ENCODE data around the gene HLA-DRB1.

HLA-DRB1 gene

GRCh38 chr6:32554116-32554965, 35.3 kb downstream of the HLA-DRB1 start:
- TF ChIP-seq REST (IDR thresholded peaks at IDR 0.05; ENCODE audit: low read depth) (no peak), MAX (IDR thresholded peaks at IDR 0.05) (no peak), EGR1 (IDR thresholded peaks at IDR 0.05) (no peak), USF1 (IDR thresholded peaks at IDR 0.05) (no peak), YY1 (IDR thresholded peaks at IDR 0.05; ENCODE audit: low read depth) (no peak), TEAD4 (IDR thresholded peaks at IDR 0.05) (no peak), ZBTB7A (IDR thresholded peaks at IDR 0.05; ENCODE audit: low read depth) (no peak), TCF12 (IDR thresholded peaks at IDR 0.05; ENCODE audit: low read depth) (no peak), EP300 (IDR thresholded peaks at IDR 0.05; ENCODE audit: borderline replicate concordance) (no peak), FOXM1 (IDR thresholded peaks at IDR 0.05; ENCODE audit: borderline replicate concordance, low read depth) (no peak), TAF1 (IDR thresholded peaks at IDR 0.05; ENCODE audit: low read depth) (no peak)

- TF ChIP-seq TEAD4 (IDR thresholded peaks at IDR 0.05) = no peak
- TF ChIP-seq EGR1 (IDR thresholded peaks at IDR 0.05) = no peak
- TF ChIP-seq EP300 (IDR thresholded peaks at IDR 0.05; ENCODE audit: borderline replicate concordance) = no peak
- no peak for TF ChIP-seq USF1 (IDR thresholded peaks at IDR 0.05)
- no peak for TF ChIP-seq YY1 (IDR thresholded peaks at IDR 0.05; ENCODE audit: low read depth)
- TF ChIP-seq RAD21 (IDR thresholded peaks at IDR 0.05; ENCODE audit: low read depth) = no peak
- no peak for TF ChIP-seq CREB1 (IDR thresholded peaks at IDR 0.05; ENCODE audit: low read depth)
- no peak for TF ChIP-seq TCF12 (IDR thresholded peaks at IDR 0.05; ENCODE audit: low read depth)
- no peak for TF ChIP-seq ZBTB7A (IDR thresholded peaks at IDR 0.05; ENCODE audit: low read depth)
- no peak for TF ChIP-seq REST (IDR thresholded peaks at IDR 0.05; ENCODE audit: low read depth)
- no peak for TF ChIP-seq TAF1 (IDR thresholded peaks at IDR 0.05; ENCODE audit: low read depth)
- TF ChIP-seq CEBPB (IDR thresholded peaks at IDR 0.05) = no peak
- no peak for TF ChIP-seq FOXM1 (IDR thresholded peaks at IDR 0.05; ENCODE audit: borderline replicate concordance, low read depth)
- TF ChIP-seq NFIC (IDR thresholded peaks at IDR 0.05) = no peak
- no peak for TF ChIP-seq MAX (IDR thresholded peaks at IDR 0.05)
These were observed 36.5 kb downstream of the HLA-DRB1 start for GRCh38 chr6:32553037-32553742.

- TF ChIP-seq YY1 (IDR thresholded peaks at IDR 0.05; ENCODE audit: low read depth) (no peak), TCF12 (IDR thresholded peaks at IDR 0.05; ENCODE audit: low read depth) (no peak), CREB1 (IDR thresholded peaks at IDR 0.05; ENCODE audit: low read depth) (no peak), ZBTB7A (IDR thresholded peaks at IDR 0.05; ENCODE audit: low read depth) (no peak), CEBPB (IDR thresholded peaks at IDR 0.05) (no peak), EP300 (IDR thresholded peaks at IDR 0.05; ENCODE audit: borderline replicate concordance) (no peak), FOXM1 (IDR thresholded peaks at IDR 0.05; ENCODE audit: borderline replicate concordance, low read depth) (no peak), TAF1 (IDR thresholded peaks at IDR 0.05; ENCODE audit: low read depth) (no peak), MAX (IDR thresholded peaks at IDR 0.05) (no peak), USF1 (IDR thresholded peaks at IDR 0.05) (no peak)
These were observed 38.2 kb downstream of the HLA-DRB1 start for GRCh38 chr6:32551410-32551809.

- no peak for TF ChIP-seq TEAD4 (IDR thresholded peaks at IDR 0.05)
These were observed 49.8 kb downstream of the HLA-DRB1 start for GRCh38 chr6:32539839-32540238.

Data from Ishikawa (cell line).